H1 (cell line): ENCODE measurements around the gene INPPL1. TPM values are rescaled to one million over a fixed set of nuclear protein-coding genes. Genes with fewer than 3 reads are reported as not detected.

Experiments
- CREB1 ChIP-seq: IDR thresholded peaks from 2 replicates; pipeline ENCODE4 v1.6.1; 2012; ENCODE audit warnings: inconsistent platforms
- KDM1A ChIP-seq: fragments of 200-600, 300-600 bp; sonication (generic); IDR thresholded peaks from 2 replicates; pipeline ENCODE4 v1.7.1; 2016; ENCODE audit warnings: mild to moderate bottlenecking, low read length, borderline replicate concordance
- KDM5A ChIP-seq: fragments of 200-600 bp; IDR thresholded peaks from 2 replicates; pipeline ENCODE4 v1.7.1; 2012; ENCODE audit warnings: mild to moderate bottlenecking, low read length, inconsistent platforms, mixed read lengths
- NRF1 ChIP-seq: IDR thresholded peaks from 2 replicates; pipeline ENCODE4 v1.6.1; 2011; ENCODE audit warnings: mild to moderate bottlenecking, low read depth, low read length, improper control_type of control experiment
- polyA plus RNA-seq, 7 experiments: library from polyadenylated mRNA; depleted of rRNA in 3 of 7; stranded (reverse) in 5 of 7; unstranded in 2 of 7; fragments of >200 nt in 5 of 7; fragments of 200-250 nt in 2 of 7; gene quantifications; 1 replicate in 5 of 7; 2 replicates in 1 of 7; 4 replicates in 1 of 7; pipeline versions ENCODE4 v1.2.1 to v1.2.3, GENCODE V29; 2011 to 2013; ENCODE audit warnings: missing spikeins in 2 of 7, mixed read lengths in 2 of 7
- total RNA-seq: library from RNA; stranded (reverse); fragmentation: NEBNext Ultra II Directional; extraction: Animal tissue kit (Norgen Biotek cat#: 25700); gene quantifications from 2 replicates; pipeline ENCODE4 v1.2.1, GENCODE V29; 2021

Gene INPPL1
- total and polyA plus RNA-seq, 2 of the 8 experiments (the other 6 are each of a cell fraction or from before 2014, with no cell fraction given), result 54.5 to 79.5 TPM

- no peak for TF ChIP-seq KDM5A
- no peak for TF ChIP-seq NRF1
- TF ChIP-seq KDM1A, result no peak
- TF ChIP-seq CREB1, result no peak
Observed at GRCh38 chr11:72240461-72241290, 16.1 kb downstream of the INPPL1 start (continued).
